ENCODE data around the gene RFLNA. TPM values are rescaled to one million over a fixed set of nuclear protein-coding genes. Genes with fewer than 3 reads are reported as not detected.

The RFLNA gene
- total RNA-seq, 2 experiments from 2014 or later: not detected

DNA sequence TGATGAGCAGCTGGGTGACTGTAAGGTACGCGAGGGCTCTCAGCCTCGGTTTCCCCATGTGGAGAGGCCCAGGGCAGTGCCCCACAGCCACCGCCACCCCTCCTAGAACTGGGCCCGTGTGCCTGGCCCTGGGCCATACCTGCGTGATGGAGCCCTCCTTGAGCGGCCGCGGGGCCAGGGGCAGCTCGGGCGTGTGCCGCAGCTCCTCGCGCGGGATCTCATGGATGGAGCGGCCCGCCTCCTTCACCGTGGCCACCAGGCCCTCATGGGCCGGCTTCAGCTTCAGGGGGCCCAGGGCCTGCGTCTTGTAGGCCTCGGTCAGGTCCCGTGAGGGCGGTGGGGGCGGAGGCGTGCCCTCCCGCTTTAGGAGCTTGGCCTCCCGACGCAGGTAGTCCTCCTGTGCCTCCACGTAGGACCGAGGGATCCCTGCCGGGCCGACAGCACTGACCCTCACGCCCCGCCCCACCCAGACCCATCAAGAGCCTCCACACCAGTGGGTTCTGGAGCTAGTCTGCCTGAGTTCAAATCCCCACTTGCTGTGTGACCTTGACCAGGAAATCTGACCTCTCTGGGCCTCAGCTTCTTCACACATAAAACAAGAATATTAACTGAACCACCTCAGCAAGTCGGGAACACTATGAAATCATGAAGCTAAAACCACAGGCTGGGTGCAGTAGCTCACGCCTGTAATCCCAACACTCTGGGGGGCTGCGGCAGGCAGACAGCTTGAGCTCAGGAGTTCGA, 51.7 kb downstream of the RFLNA start:
- H3K4me3 Mint-ChIP-seq: no peak overlapping the region
- H3K9me3 Mint-ChIP-seq: no peaks in the 10 kb centered on the region
- no peak overlapping the region for H3K27ac Mint-ChIP-seq
- no peaks in the 10 kb centered on the region for H3K27me3 Mint-ChIP-seq
- ChIA-PET POLR2A (interaction anchor here (0.6 kb wide), 1 partner anchor 911 kb away, joined by 3 read pairs; no protein-coding TSS in a partner anchor), CTCF (interaction anchor here (0.8 to 1.8 kb wide), 5 partner anchors 15 to 425 kb away, joined by 3 to 6 read pairs (median 4); no protein-coding TSS in a partner anchor)
- no peaks in the 10 kb centered on the region for H3K4me1 Mint-ChIP-seq
- DNase-seq: no peak
- H3K36me3 Mint-ChIP-seq (ENCODE audit: low read depth): peaks cover 28% of the 10 kb centered on the region

DNA sequence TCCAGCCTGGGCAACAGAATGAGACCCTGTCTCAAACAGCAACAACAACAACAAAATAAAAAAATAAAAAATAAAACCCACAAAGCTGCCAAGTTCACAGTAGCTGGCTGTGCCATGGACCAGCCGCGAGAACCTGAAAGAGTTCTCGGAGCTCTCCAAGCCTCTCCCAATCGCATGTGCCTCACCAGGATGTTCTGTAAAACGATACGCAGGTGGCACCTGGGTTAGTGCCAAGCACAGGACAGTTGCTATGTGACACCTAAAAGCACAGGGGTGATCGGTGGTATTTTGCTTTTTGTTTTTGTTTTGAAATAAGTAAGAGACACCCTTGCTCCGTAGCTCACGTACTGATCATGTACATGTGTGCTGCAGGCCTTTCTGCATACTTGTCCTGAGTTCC, 52.4 kb downstream of the RFLNA start:
- CTCF ChIA-PET: interaction anchor here (0.7 to 1.8 kb wide), 6 partner anchors 16 to 424 kb away, joined by 3 to 6 read pairs (median 4); no protein-coding TSS in a partner anchor
- POLR2A ChIA-PET: interaction anchor here (0.6 kb wide), 1 partner anchor 911 kb away, joined by 3 read pairs; no protein-coding TSS in a partner anchor
- Mint-ChIP-seq H3K9me3 (no peaks in the 10 kb centered on the region), H3K4me1 (no peaks in the 10 kb centered on the region), H3K4me3 (no peak overlapping the region), H3K27ac (no peak overlapping the region), H3K27me3 (no peaks in the 10 kb centered on the region), H3K36me3 (ENCODE audit: low read depth) (peaks cover 23% of the 10 kb centered on the region)
- DNase-seq: no peak

GRCh38 chr12:124347805-124348658, 53.1 kb downstream of the RFLNA start:
- no peaks in the 10 kb centered on the region for H3K9me3 Mint-ChIP-seq
- H3K27me3 Mint-ChIP-seq: no peaks in the 10 kb centered on the region
- POLR2A ChIA-PET: no interaction called here

DNA sequence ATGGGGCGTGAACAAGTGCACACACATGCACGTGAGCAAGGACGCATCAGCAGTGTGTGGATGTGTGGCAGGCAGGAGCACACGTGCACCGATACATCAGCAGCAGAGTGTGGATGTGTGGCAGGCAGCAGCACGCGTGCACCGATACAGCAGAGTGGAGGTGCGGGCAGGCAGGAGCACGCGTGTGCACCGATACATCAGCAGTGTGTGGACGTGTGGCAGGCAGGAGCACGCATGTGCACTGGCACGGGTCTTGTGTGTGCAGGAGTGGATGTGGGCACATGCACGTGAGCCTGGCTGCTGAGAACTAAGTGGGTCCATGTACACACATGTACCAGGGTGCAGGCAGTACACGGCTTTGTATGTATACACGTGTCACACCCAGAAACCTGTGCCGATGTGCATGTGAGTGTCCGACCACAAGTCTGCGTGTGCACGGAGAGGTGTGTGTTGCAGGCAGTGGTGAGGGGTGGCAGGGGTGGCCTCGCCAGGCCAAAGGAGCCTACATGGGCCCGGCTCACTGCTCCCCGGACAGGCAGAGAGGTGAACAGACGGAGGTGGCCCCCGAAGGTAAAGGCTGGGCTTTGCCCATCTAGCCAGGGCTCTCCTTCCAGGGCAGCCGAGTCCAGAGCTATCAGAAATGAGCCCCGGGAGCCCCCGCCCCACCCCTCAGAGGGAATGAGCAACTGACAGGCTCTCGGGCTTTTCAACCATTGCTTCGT, 53.9 kb downstream of the RFLNA start:
- H3K4me3 Mint-ChIP-seq: no peak overlapping the region
- ChIA-PET CTCF (no interaction called here), POLR2A (no interaction called here)
- H3K9me3 Mint-ChIP-seq: no peaks in the 10 kb centered on the region
- H3K27ac Mint-ChIP-seq: no peak overlapping the region
- H3K4me1 Mint-ChIP-seq: no peaks in the 10 kb centered on the region
- H3K36me3 Mint-ChIP-seq (ENCODE audit: low read depth): peaks cover 12% of the 10 kb centered on the region
- no peak for DNase-seq
- no peaks in the 10 kb centered on the region for H3K27me3 Mint-ChIP-seq

More at GRCh38 chr12:124347805-124348658, 53.1 kb downstream of the RFLNA start:
- peak; percentile 24 for DNase-seq
- no peaks in the 10 kb centered on the region for H3K4me1 Mint-ChIP-seq
- H3K36me3 Mint-ChIP-seq (ENCODE audit: low read depth): peaks cover 17% of the 10 kb centered on the region
- H3K27ac Mint-ChIP-seq: no peak overlapping the region
- CTCF ChIA-PET: interaction anchor here (0.7 to 1.8 kb wide), 4 partner anchors 19 to 424 kb away, joined by 3 to 5 read pairs (median 3); no protein-coding TSS in a partner anchor
- H3K4me3 Mint-ChIP-seq: no peak overlapping the region

DNA sequence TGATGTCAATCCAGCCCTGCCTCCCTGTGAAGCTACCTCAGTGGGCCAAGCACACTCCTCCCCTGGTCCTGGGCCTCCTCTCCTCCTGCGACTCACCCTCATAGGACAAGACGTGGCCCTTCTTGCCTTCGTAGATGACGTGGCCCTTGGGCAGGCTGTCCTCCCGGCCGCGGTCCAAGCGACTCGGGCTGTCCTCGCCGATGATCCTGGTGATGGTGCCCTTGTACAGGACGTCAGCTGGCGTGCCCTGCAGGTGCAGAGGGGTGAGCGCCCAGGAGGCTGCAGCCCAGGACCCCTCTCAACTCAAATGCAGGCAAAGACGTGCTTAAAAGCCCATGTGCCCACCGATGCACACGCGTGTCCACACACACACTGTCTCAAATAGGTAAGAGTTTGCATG, 55.6 kb downstream of the RFLNA start:
- H3K36me3 Mint-ChIP-seq (ENCODE audit: low read depth): peaks cover 7% of the 10 kb centered on the region
- no peak overlapping the region for H3K4me3 Mint-ChIP-seq
- CTCF ChIA-PET: no interaction called here
- POLR2A ChIA-PET: no interaction called here
- H3K4me1 Mint-ChIP-seq: no peaks in the 10 kb centered on the region
- no peaks in the 10 kb centered on the region for H3K9me3 Mint-ChIP-seq
- DNase-seq: no peak
- no peaks in the 10 kb centered on the region for H3K27me3 Mint-ChIP-seq
- H3K27ac Mint-ChIP-seq: no peak overlapping the region

GRCh38 chr12:124351422-124351821, 56.5 kb downstream of the RFLNA start:
- H3K36me3 Mint-ChIP-seq (ENCODE audit: low read depth): peaks cover 11% of the 10 kb centered on the region

GRCh38 chr12:124352257-124352656, 57.4 kb downstream of the RFLNA start:
- H3K9me3 Mint-ChIP-seq: no peaks in the 10 kb centered on the region
- DNase-seq: no peak
- H3K4me3 Mint-ChIP-seq: no peak overlapping the region
- POLR2A ChIA-PET: interaction anchor here (1.0 kb wide), 1 partner anchor 11 kb away, joined by 5 read pairs; no protein-coding TSS in a partner anchor
- H3K36me3 Mint-ChIP-seq (ENCODE audit: low read depth): peaks cover 11% of the 10 kb centered on the region
- CTCF ChIA-PET: no interaction called here
- no peaks in the 10 kb centered on the region for H3K4me1 Mint-ChIP-seq
- H3K27ac Mint-ChIP-seq: no peak overlapping the region
- H3K27me3 Mint-ChIP-seq: no peaks in the 10 kb centered on the region

More at GRCh38 chr12:124351422-124351821, 56.5 kb downstream of the RFLNA start:
- H3K27me3 Mint-ChIP-seq: no peaks in the 10 kb centered on the region
- H3K9me3 Mint-ChIP-seq: no peaks in the 10 kb centered on the region
- ChIA-PET CTCF (no interaction called here), POLR2A (interaction anchor here (1.0 kb wide), 1 partner anchor 10 kb away, joined by 5 read pairs; no protein-coding TSS in a partner anchor)
- no peak for DNase-seq
- H3K27ac Mint-ChIP-seq: no peak overlapping the region
- no peaks in the 10 kb centered on the region for H3K4me1 Mint-ChIP-seq
- no peak overlapping the region for H3K4me3 Mint-ChIP-seq

DNA sequence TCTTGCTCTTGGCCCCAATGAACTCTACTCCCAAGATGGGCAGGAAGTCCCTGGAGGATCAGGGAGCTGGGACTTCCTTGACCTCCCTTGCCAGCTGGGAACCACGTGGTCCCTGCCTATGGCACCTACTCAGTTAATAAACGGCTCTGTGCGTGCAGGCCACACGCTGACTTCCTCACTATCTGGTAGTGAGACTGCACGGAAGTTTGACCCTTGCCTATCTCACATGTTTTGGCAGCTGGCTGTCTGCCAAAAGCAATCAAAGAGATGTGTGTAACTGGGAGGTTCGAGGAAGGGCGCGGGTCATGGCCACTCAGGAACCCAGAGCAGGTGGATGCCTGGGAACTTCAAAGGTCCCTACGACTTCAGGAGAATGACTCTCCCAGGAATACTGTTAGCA, 57.9 kb downstream of the RFLNA start:
- DNase-seq: no peak
- CTCF ChIA-PET: no interaction called here
- H3K36me3 Mint-ChIP-seq (ENCODE audit: low read depth): peaks cover 14% of the 10 kb centered on the region
- POLR2A ChIA-PET: no interaction called here
- no peak overlapping the region for H3K4me3 Mint-ChIP-seq
- no peak overlapping the region for H3K27ac Mint-ChIP-seq
- H3K27me3 Mint-ChIP-seq: no peaks in the 10 kb centered on the region
- H3K9me3 Mint-ChIP-seq: no peaks in the 10 kb centered on the region
- no peaks in the 10 kb centered on the region for H3K4me1 Mint-ChIP-seq

GRCh38 chr12:124354400-124354799, 59.5 kb downstream of the RFLNA start:
- H3K4me3 Mint-ChIP-seq: no peak overlapping the region
- CTCF ChIA-PET: no interaction called here

GRCh38 chr12:124356221-124356620, 61.3 kb downstream of the RFLNA start:
- Mint-ChIP-seq H3K27ac (no peak overlapping the region), H3K36me3 (ENCODE audit: low read depth) (peaks cover 19% of the 10 kb centered on the region), H3K9me3 (no peaks in the 10 kb centered on the region), H3K27me3 (no peaks in the 10 kb centered on the region), H3K4me3 (no peak overlapping the region), H3K4me1 (no peaks in the 10 kb centered on the region)
- POLR2A ChIA-PET: no interaction called here
- DNase-seq: no peak
- CTCF ChIA-PET: no interaction called here

More at GRCh38 chr12:124354400-124354799, 59.5 kb downstream of the RFLNA start:
- DNase-seq: no peak
- no peaks in the 10 kb centered on the region for H3K9me3 Mint-ChIP-seq
- peaks cover 20% of the 10 kb centered on the region for H3K36me3 Mint-ChIP-seq (ENCODE audit: low read depth)
- H3K4me1 Mint-ChIP-seq: no peaks in the 10 kb centered on the region
- no peak overlapping the region for H3K27ac Mint-ChIP-seq
- POLR2A ChIA-PET: no interaction called here
- H3K27me3 Mint-ChIP-seq: no peaks in the 10 kb centered on the region

DNA sequence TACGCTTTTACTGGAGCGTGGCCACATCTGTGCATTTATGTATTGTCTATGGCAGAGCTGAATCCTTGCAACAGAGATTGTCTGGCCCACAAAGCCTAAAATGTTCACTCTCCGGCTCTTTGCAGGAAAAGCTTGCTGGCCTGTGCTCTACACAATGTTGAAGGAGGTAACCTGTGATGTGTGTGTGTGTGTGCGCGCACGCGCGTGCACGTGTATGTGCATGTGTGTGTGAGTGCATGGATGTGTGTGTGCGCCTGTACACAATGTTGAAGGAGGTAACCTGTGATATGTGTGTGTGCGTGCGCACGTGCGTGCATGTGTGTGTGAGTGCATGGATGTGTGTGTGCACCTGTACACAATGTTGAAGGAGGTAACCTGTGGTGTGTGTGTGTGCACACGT, 62.7 kb downstream of the RFLNA start:
- no peaks in the 10 kb centered on the region for H3K27me3 Mint-ChIP-seq
- H3K4me3 Mint-ChIP-seq: no peak overlapping the region
- ChIA-PET POLR2A (no interaction called here), CTCF (no interaction called here)
- H3K27ac Mint-ChIP-seq: no peak overlapping the region
- no peaks in the 10 kb centered on the region for H3K4me1 Mint-ChIP-seq
- H3K36me3 Mint-ChIP-seq (ENCODE audit: low read depth): peaks cover 19% of the 10 kb centered on the region
- no peaks in the 10 kb centered on the region for H3K9me3 Mint-ChIP-seq
- DNase-seq: no peak

GRCh38 chr12:124358572-124358971, 63.7 kb downstream of the RFLNA start:
- Mint-ChIP-seq H3K27ac (no peak overlapping the region), H3K4me3 (no peak overlapping the region)
- POLR2A ChIA-PET: no interaction called here

More at GRCh38 chr12:124358572-124358971, 63.7 kb downstream of the RFLNA start:
- Mint-ChIP-seq H3K36me3 (ENCODE audit: low read depth) (peaks cover 19% of the 10 kb centered on the region), H3K27me3 (no peaks in the 10 kb centered on the region), H3K9me3 (no peaks in the 10 kb centered on the region), H3K4me1 (no peaks in the 10 kb centered on the region)
- CTCF ChIA-PET: no interaction called here
- no peak for DNase-seq
